Measurements from ENCODE around the gene MKKS. TPM values are rescaled to one million over a fixed set of nuclear protein-coding genes. Genes with fewer than 3 reads are reported as not detected.

Gene MKKS
- total RNA-seq, 1 experiment from 2014 or later, result 15.3 TPM

GRCh38 chr20:10357061-10357708, 76.8 kb downstream of the MKKS start:
- Histone ChIP-seq H3K27me3 (replicated peaks; ENCODE audit: control insufficient read depth, insufficient read depth, low read length) (no peaks in the 10 kb centered on the region), H3K36me3 (ENCODE audit: control insufficient read depth, insufficient read depth, low read length) (no peaks in the 10 kb centered on the region), H3K4me1 (peaks cover 13% of the 10 kb centered on the region; the same call in 1 of the 2 replicates), H3K4me3 (ENCODE audit: low read depth, low read length) (no peak overlapping the region), H3K9me3 (0 out of 2 replicates have a peak, but pooled peaks cover 4% of the 10 kb centered on the region)
- no peaks in the 10 kb centered on the region for H3K9me3 Mint-ChIP-seq (ENCODE audit: unreplicated experiment)
- H3K4me1 Mint-ChIP-seq (ENCODE audit: low read depth, unreplicated experiment), result peaks cover 10% of the 10 kb centered on the region
- no peak overlapping the region for H3K4me3 Mint-ChIP-seq (ENCODE audit: unreplicated experiment)
- no peaks in the 10 kb centered on the region for H3K36me3 Mint-ChIP-seq (ENCODE audit: insufficient read depth, unreplicated experiment)
- intact Hi-C loops (cut with micrococcal nuclease; ENCODE audit: unreplicated experiment), result no loop called here
- DNase-seq, result no peak
- ChIA-PET POLR2A (no interaction called here), CTCF (no interaction called here)
- BruUV-seq (replicated peaks), result no TSS peak
- no peaks in the 10 kb centered on the region for H3K27me3 Mint-ChIP-seq (ENCODE audit: insufficient read depth, unreplicated experiment)
- no peak for TF ChIP-seq CTCF (IDR thresholded peaks at IDR 0.05; ENCODE audit: insufficient read depth in 1 of 2, low read depth in 1 of 2, low read length in 1 of 2, severe bottlenecking in 1 of 2, unreplicated experiment in 1 of 2)
- H3K27ac Mint-ChIP-seq (ENCODE audit: unreplicated experiment), result no peak overlapping the region

- no peak for TF ChIP-seq CTCF (IDR thresholded peaks at IDR 0.05; ENCODE audit: insufficient read depth in 1 of 2, low read depth in 1 of 2, low read length in 1 of 2, severe bottlenecking in 1 of 2, unreplicated experiment in 1 of 2)
- Mint-ChIP-seq H3K4me1 (ENCODE audit: low read depth, unreplicated experiment) (peaks cover 10% of the 10 kb centered on the region), H3K4me3 (ENCODE audit: unreplicated experiment) (no peak overlapping the region), H3K36me3 (ENCODE audit: insufficient read depth, unreplicated experiment) (no peaks in the 10 kb centered on the region), H3K9me3 (ENCODE audit: unreplicated experiment) (no peaks in the 10 kb centered on the region), H3K27ac (ENCODE audit: unreplicated experiment) (no peak overlapping the region), H3K27me3 (ENCODE audit: insufficient read depth, unreplicated experiment) (no peaks in the 10 kb centered on the region)
- intact Hi-C loops (cut with micrococcal nuclease; ENCODE audit: unreplicated experiment), result no loop called here
- DNase-seq, result no peak
- H3K36me3 ChIP-seq (ENCODE audit: control insufficient read depth, insufficient read depth, low read length), result no peaks in the 10 kb centered on the region
- ChIA-PET POLR2A (no interaction called here), CTCF (no interaction called here)
- BruUV-seq (replicated peaks), result no TSS peak
- peaks cover 19% of the 10 kb centered on the region; the same call in 1 of the 2 replicates for H3K4me1 ChIP-seq
- H3K4me3 ChIP-seq (ENCODE audit: low read depth, low read length), result no peak overlapping the region
- H3K9me3 ChIP-seq, result 0 out of 2 replicates have a peak, but pooled peaks cover 4% of the 10 kb centered on the region
- no peaks in the 10 kb centered on the region for H3K27me3 ChIP-seq (replicated peaks; ENCODE audit: control insufficient read depth, insufficient read depth, low read length)
Observed at GRCh38 chr20:10356628-10357027, 77.4 kb downstream of the MKKS start.

- no peaks in the 10 kb centered on the region for H3K9me3 Mint-ChIP-seq (ENCODE audit: unreplicated experiment)
- BruUV-seq (replicated peaks), result no TSS peak
- TF ChIP-seq CTCF (IDR thresholded peaks at IDR 0.05; ENCODE audit: insufficient read depth in 1 of 2, low read depth in 1 of 2, low read length in 1 of 2, severe bottlenecking in 1 of 2, unreplicated experiment in 1 of 2), result no peak
- H3K4me1 ChIP-seq, result peaks cover 26% of the 10 kb centered on the region; the same call in 1 of the 2 replicates
- no peaks in the 10 kb centered on the region for H3K27me3 ChIP-seq (replicated peaks; ENCODE audit: control insufficient read depth, insufficient read depth, low read length)
- DNase-seq, result no peak
- H3K27ac Mint-ChIP-seq (ENCODE audit: unreplicated experiment), result no peak overlapping the region
- intact Hi-C loops (cut with micrococcal nuclease; ENCODE audit: unreplicated experiment), result loop anchor here (5.0 kb wide), 1 partner anchor 59 kb away; no protein-coding TSS in a partner anchor
- peaks cover 10% of the 10 kb centered on the region for H3K4me1 Mint-ChIP-seq (ENCODE audit: low read depth, unreplicated experiment)
- H3K4me3 ChIP-seq (ENCODE audit: low read depth, low read length), result no peak overlapping the region
- H3K9me3 ChIP-seq, result no peaks in the 10 kb centered on the region
- POLR2A ChIA-PET, result no interaction called here
- no peak overlapping the region for H3K4me3 Mint-ChIP-seq (ENCODE audit: unreplicated experiment)
- H3K36me3 Mint-ChIP-seq (ENCODE audit: insufficient read depth, unreplicated experiment), result no peaks in the 10 kb centered on the region
- CTCF ChIA-PET, result no interaction called here
- no peaks in the 10 kb centered on the region for H3K27me3 Mint-ChIP-seq (ENCODE audit: insufficient read depth, unreplicated experiment)
- H3K36me3 ChIP-seq (ENCODE audit: control insufficient read depth, insufficient read depth, low read length), result no peaks in the 10 kb centered on the region
Observed at GRCh38 chr20:10352934-10353824, 80.8 kb downstream of the MKKS start.

Other genes starting within 250 kb of the MKKS start
- gene SNAP25, start 215.4 kb downstream of the MKKS start, total RNA-seq (2022), result not detected in 2 replicates
- 8.5 and 8.8 TPM in 2 replicates for gene SLX4IP, start 1.1 kb upstream of the MKKS start, total RNA-seq (2022)
- gene JAG1, start 239.8 kb upstream of the MKKS start, total RNA-seq (2022), result 69.1 and 69.8 TPM in 2 replicates